GM12872 (cell line): Measurements from ENCODE around the gene TEDC1.
A peak's percentile ranks its signal among the peaks of the same experiment; 100 is the strongest.

Experiments used
- TF ChIP-seq, protein P1 (sequence below): IDR thresholded peaks from 3 replicates; pipeline ENCODE4 v1.5.1; 2011; ENCODE audit warnings: low read depth, mild to moderate bottlenecking, low read length, moderate library complexity; ENCODE audit not compliant: insufficient read depth

The TEDC1 gene

DNA sequence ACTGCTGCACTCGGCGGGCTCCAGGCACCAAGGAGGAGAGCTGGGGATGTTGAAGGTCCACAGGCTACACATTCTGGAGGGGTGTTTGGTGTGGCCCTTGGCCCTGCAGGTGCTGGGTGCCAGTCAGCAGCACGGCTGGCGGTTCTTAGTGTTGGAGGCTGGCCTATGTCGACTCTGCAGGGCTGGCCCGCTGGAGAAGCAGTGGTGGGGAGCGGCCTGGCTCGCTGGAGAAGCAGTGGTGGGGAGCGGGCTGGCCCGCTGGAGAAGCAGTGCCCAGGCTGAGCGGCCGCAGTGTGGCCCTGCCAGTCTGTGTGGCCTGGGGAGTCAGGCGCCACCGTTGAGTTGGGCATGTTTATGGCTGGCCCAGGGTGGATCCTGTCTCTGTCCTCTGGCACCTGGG lies 44.1 kb upstream of the TEDC1 start:
- TF ChIP-seq, protein P1, sequence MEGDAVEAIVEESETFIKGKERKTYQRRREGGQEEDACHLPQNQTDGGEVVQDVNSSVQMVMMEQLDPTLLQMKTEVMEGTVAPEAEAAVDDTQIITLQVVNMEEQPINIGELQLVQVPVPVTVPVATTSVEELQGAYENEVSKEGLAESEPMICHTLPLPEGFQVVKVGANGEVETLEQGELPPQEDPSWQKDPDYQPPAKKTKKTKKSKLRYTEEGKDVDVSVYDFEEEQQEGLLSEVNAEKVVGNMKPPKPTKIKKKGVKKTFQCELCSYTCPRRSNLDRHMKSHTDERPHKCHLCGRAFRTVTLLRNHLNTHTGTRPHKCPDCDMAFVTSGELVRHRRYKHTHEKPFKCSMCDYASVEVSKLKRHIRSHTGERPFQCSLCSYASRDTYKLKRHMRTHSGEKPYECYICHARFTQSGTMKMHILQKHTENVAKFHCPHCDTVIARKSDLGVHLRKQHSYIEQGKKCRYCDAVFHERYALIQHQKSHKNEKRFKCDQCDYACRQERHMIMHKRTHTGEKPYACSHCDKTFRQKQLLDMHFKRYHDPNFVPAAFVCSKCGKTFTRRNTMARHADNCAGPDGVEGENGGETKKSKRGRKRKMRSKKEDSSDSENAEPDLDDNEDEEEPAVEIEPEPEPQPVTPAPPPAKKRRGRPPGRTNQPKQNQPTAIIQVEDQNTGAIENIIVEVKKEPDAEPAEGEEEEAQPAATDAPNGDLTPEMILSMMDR = no peak

DNA sequence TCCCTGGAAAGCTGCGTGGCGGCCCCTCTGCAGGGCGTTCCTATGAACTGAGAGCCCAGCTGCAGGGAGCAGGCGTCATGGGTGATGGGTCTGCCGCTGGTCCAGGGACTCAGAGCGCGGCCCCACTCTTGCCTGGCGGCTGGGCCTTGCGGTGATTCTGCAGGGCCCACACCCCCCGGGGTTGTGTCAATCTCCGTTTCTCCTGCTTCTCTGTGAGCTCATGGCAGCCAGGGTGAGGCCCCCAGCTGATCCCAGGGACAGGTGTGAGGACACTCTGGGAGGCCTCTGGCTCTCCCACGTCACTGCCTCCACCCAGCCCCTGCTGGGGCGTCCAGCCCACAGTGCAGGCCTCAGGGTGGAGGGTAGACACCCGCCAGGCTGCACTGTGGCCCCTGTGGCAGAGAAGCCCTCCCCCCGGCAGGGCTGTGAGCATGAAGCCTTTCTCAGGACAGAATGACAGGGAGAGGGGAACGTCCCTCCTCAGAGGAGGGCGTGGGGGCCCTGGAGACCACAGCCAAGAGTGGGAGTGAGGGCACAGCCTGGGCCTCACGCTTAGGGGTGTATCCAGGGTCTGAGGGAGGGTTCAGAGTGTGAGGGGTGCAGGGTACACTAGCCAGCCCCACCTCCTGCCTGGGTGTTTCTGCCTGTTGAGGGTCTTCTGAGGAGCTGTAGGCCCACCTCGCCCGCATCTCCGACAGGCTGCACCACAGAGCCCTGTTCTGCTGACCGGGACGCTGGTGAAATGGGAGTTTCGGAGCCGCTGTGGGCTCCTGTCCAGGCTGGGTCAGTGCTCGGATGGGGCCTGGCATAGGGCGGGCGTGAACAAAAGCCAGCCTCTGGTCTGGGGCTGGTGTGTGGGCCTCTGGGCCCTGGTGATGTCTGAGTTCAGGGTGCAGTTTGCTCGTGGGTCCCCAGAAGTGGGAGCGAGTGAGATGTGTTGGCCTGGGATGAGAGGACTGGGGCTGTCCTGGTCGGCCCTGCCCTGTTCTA lies 43.1 kb upstream of the TEDC1 start:
- TF ChIP-seq, protein P1 = no peak

DNA sequence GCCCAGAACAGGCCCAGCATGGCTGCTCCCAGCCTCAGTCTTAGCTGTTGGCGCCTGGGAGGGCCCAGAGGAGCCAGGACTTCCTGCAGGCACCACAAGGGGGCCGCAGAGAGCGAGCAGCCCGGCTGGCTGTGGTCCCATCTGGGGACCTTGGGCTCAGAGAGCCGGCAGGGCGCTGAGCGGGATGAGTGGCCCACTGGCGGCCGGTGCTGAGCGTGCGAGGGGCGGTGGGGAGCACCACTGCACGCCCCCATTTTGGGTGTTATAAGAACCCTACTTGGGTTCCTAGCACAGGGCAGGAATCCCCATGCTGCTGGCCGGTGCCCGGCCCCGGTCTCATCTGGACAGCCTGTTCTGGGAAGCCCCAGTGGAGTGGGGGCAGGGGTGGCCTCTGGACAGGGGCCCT lies 42.3 kb upstream of the TEDC1 start:
- TF ChIP-seq, protein P1 = peak; percentile 84

DNA sequence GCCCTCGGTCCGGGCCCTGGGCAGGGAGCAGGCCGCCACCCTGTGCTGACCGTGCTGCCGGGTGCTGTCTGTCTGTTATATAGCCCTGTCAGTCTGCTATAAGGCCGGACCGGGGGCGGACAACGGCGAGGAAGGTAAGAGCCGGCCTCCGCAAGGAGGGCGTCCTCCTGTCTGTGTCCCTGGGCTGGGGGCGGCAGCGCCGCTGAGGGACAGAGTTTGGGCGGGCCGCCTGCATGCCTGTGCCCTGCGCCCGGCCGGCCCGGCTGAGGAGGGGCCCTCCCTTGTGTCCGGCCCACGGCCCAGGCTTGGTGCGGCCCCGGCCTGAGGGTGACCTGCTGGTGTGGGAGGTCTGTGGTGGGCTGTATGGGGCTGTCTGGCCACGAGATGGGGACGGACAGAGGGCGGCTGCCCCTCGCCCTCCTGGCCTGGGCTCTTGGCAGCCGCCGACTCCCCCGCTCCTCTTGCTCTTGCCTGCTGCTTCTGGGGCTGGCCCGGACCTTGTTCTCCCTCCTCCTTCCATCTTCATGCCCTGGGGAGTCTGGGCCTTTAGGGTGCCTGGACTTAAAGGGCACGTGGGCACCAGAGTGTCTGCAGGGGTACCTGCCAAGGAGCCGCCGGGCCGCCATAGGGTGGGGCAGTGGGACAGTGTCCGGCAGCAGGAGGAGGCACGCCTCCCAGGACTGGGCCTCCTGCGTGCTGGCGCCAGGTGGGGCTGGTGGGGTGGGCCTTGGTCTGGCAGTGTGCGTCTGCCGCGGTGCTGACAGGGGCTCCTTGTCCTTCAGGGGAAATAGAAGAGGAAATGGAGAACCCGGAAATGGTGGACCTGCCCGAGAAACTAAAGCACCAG lies 41.5 kb upstream of the TEDC1 start:
- TF ChIP-seq, protein P1 = no peak

DNA sequence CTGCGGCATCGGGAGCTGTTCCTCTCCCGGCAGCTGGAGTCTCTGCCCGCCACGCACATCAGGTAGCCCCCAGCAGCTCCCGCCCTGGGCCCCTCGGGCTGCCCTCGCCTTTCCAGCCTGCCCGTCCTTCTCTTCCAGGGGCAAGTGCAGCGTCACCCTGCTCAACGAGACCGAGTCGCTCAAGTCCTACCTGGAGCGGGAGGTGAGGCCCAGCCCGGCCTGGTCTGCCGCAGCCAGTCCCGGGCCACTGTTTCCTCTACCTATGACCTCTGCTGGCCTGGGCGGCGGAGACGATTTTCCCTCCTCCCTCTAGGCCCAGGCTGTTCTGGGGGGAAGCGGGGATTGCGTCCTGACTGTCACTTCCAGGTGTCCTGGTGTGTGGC lies 40.9 kb upstream of the TEDC1 start:
- TF ChIP-seq, protein P1 = no peak

DNA sequence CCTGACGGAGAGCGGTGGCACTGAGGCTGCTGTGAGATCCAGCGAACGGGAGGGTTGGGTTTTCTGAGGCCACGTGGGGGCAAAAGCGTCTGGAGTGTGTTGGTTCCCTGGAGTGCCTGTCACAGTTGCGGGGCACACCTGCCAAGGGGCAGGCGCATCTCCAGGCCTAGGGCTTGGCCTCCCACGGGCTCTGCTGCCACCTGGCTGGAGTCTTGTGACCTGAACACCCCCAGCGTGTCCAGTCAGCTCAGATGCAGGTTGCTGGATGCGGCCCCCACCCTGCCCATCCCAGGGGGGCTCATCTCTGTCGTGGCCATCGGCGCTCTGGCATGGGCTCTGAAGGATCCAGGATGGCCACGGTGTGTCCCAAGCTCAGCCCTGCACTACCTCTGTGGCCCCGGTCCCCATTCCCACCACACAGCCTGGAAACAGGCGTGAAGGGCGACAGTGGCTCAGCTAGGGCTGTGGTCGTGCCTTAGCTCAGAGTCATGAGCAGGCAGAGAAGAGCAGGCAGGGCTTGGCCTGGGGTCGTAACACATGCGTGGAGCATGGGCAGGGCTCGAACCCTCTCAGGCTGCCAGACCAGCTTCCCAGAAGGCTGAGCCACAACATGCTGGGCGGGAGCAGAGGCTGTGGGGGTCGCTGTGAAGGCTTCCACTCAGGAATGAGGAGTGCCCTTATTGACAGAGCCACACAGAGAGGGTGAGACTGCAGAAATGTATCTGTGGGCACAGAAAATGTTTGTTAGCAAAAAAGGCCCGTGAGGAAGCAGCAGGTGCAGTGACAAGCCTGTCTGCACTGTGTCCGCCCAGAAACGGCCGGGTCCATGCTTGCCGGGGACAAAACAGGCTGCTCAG lies 40.0 kb upstream of the TEDC1 start:
- TF ChIP-seq, protein P1 = no peak
